HepG2 (cell line): ENCODE data around the gene CPSF7.

ENCODE experiments used
- GABPB1 ChIP-seq: IDR thresholded peaks from 2 replicates; pipeline ENCODE4 v1.6.1; 2016; ENCODE audit warnings: mild to moderate bottlenecking, missing genetic modification reagents, moderate library complexity, missing compliant biosample characterization
- ZFP36 ChIP-seq: fragments of 150-350 bp; IDR thresholded peaks from 2 replicates; pipeline ENCODE4 v1.6.1; 2018; ENCODE audit warnings: borderline replicate concordance, low read length, low read depth; ENCODE audit not compliant: partially characterized antibody

DNA sequence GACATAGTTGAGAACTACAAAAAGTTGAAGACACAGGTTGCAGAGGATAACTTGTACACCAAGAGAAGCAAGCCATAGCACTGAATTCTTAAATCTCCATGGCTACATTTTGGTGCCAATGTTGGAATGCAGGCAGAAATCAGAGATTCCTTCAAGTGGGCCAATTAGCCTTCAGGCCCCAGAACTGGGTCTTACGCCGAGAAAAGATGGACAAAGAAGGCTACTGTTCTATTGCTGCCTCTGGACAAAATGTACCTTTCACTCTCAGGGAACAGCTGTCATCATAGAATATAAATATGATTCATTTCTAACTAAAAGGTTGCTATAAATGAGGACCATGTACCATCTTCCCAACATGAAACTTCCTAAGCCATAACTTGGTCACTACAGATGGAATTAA lies 23.7 kb downstream of the CPSF7 start:
- TF ChIP-seq GABPB1 (no peak), ZFP36 (no peak)
